GM19240 (cell line): Measurements from ENCODE around the gene ALDH9A1.

Source experiments
- DNase-seq: peaks from one replicate; pipeline ENCODE4 v3.0.0; 2011; ENCODE audit warnings: low spot score; ENCODE audit not compliant: insufficient read length

Gene ALDH9A1

GRCh38 chr1:165623624-165624023 lies 74.7 kb downstream of the ALDH9A1 start:
- no peak for DNase-seq

- no peak for DNase-seq
Observed at GRCh38 chr1:165619647-165620151, 78.7 kb downstream of the ALDH9A1 start.

- DNase-seq, result no peak
Observed at GRCh38 chr1:165616987-165617546, 81.3 kb downstream of the ALDH9A1 start.

GRCh38 chr1:165616054-165616612 lies 82.2 kb downstream of the ALDH9A1 start:
- no peak for DNase-seq
